LoVo (cell line): ENCODE results near the gene ANK2.
"Not testable (repeated sequence)": the region's sequence is repeated elsewhere in the genome, so short reads cannot be mapped to it uniquely, and the experiment has no call there.

Experiments used
- DNase-seq: peaks from one replicate; pipeline ENCODE4 v3.0.0-alpha.2; 2016; ENCODE audit warnings: low spot score

ANK2 gene

DNA sequence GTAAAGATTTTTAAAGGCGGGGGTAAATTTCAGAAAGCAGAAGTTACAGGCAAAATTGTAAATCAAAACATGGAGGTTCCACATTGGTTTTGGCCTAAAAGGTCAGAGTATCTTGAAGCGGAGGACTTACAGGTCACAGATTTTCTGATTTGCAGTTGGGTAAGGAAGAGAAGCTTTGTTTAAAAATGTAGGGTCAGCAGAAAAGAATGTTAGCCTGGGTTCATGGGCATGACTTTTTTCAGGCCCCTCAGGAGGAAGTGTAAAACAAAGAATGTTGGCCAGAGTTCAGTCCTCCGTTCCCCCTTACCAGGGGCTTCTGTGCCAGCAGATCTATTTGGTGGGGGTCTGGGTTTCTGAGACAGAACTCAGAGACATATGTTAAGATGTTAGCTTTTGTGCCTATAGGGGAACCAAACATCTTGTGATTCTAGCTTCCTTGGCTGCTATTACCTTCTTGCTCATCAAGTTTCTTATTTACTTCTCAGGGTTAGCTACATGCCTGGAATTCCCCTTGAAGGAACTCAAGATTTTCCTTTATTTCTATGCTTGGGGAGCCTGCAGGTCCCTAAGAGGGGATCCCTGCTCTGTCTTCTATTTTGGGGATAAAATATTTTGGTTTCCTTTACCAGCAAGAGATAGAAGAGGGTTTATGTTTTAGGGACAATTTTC lies 160.3 kb downstream of the ANK2 start:
- no peak for DNase-seq

DNA sequence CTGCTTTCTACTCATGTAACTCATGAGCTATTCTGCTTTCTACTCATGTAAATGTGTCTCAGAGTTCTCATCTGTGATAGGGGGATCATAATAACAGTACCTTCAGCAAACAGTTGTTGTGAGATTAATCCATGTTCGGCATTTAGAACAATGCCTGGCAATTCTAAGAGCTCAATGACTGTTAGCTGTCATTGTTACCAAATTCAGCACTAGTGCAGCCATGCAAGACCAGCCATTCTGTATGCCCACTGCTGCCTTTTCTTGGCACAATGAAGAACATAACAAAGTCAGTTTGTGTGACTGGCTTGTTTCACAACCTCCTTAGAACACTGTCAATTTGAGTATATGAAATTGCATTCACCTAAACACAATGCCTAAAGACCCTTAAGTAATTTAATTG lies 163.2 kb downstream of the ANK2 start:
- DNase-seq = no peak

GRCh38 chr4:113221990-113222389 lies 172.5 kb downstream of the ANK2 start:
- no peak for DNase-seq

DNA sequence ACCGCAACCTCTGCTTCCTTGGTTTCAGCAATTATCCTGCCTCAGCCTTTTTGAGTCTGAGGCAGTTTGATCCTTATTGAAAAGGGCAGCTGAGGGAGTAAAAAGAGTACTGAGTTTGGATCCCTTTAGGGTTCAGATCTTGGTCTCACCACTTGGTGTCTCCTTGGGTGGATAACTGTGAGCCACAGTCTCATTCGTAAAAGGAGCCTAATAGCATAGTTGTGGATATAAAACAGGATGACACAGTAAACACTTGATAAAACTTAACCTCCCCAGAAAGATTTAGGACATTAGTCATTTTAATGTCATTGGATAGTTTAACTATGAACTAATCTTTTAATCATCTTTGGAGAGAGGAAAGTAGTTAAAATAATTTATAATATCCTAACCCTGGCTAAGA lies 173.0 kb downstream of the ANK2 start:
- no peak for DNase-seq

GRCh38 chr4:113223001-113223400 lies 173.5 kb downstream of the ANK2 start:
- no peak for DNase-seq

DNA sequence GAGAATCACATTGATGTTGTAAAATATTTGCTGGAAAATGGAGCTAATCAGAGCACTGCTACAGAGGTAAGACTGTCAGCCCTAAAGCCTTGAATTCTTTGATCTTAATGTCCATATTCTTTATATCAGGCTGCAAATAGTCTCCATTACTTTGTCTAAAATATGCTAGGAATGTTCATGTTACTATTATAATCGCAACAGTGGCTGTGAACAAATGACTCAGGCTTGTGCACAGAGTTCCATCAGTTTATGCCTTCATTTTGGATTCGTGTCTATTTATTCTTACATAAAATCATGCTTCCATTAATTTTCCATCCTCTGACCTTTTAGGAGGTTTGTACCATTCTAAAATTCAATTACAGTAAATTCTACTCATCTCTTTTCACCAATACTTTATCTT lies 182.7 kb downstream of the ANK2 start:
- no peak for DNase-seq

DNA sequence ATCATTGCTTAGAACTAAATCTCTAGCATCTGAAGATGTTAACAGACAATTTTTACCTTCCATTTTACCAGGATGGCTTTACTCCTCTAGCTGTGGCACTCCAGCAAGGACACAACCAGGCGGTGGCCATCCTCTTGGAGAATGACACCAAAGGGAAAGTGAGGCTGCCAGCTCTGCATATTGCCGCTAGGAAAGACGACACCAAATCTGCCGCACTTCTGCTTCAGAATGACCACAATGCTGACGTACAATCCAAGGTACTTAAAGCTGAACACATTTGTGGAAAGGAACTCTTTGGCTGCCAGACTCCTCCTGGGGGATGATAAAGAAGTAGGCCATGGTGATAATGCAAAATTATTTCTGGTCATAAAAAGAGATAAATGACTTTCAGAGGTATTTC lies 187.5 kb downstream of the ANK2 start:
- no peak for DNase-seq

DNA sequence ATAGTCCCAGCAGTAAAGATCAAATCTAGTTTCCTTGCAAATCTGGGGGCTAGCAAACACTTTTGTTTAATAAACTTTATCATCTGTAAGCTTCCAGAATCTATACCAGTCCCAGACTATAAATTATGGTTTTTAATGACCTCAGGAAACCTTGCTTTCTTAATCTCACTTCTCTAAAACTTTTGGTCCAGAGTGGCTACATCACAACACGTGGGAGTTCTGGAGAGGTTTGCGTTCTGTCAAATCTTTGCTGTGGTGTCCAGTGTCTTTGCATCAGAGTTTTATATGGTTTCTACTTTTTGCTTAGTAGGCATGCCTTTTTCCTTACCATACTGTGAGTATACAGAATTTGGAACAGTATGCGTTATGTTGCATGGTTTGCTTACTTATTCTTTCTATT lies 193.9 kb downstream of the ANK2 start:
- no peak for DNase-seq

- not testable (repeated sequence) for DNase-seq
Observed at GRCh38 chr4:113244747-113245146, 195.3 kb downstream of the ANK2 start.

DNA sequence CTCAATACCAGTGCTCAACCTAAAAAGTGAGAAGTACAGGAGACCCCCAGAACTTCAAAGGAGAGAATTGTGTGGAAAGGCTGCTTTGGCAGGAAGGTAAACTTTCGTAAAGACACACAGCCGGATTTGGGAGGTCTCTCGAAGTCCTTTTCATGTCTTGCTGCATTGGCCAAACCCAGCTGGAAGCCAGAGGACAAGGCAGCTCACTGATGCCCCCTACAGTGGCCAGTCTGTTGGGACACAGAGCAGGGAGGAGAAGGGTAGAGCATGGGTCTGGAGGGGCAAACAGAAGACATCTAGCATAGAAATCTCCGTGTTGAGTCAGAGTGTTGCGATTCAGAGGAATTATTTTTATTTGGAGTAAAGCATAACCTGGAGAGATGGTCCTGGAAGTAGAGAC lies 198.9 kb downstream of the ANK2 start:
- DNase-seq = no peak

DNA sequence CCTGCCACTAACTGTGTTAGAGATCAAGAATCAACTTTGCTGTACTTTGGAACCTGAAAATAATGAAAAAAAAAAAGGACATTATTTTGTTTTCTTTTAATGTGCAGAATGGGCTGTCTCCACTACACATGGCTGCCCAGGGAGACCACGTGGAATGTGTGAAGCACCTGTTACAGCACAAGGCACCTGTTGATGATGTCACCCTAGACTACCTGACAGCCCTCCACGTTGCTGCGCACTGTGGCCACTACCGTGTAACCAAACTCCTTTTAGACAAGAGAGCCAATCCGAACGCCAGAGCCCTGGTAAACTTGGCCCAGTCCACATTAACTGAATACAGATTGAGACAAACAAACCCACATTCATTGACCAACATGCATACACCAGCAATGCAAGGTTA lies 206.2 kb downstream of the ANK2 start:
- no peak for DNase-seq

DNA sequence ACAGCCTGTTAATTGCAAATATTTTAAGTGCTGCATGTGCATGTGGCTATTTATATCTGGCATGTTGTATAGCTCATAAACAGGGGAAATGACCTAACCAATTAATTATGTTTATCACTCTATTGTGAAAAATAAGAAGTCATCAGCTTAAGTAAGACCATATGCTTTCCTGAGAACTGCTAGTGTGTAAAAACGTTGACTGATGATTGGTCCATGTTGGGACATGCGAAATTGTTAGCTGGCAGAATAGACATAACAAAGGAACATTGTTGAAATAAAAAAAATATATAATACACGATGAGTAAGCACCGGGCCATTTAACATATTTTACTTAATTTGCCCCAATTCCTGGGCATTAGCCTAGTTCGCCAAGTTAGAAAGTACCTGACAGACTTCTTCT lies 207.5 kb downstream of the ANK2 start:
- DNase-seq = no peak

DNA sequence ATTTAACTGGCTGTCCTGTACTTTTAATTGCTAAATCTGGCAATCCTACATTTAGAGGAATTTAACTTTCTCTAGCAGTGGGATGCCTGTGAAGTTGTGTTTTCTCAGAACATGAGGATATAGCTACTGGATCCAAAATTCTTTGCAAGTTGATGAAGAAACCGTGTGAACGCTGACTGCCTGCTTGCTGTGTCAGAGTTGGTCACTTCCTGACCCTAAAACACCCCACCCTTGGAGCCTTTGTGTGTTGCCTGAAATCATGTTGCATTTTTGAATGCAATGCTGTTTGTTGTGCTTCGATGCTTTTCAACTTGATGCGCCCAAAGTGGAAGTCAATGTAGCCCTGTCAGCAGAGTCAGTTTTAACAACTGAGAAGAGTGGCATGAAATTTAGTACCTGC lies 211.2 kb downstream of the ANK2 start:
- no peak for DNase-seq

GRCh38 chr4:113263274-113263673 lies 213.8 kb downstream of the ANK2 start:
- DNase-seq = no peak

DNA sequence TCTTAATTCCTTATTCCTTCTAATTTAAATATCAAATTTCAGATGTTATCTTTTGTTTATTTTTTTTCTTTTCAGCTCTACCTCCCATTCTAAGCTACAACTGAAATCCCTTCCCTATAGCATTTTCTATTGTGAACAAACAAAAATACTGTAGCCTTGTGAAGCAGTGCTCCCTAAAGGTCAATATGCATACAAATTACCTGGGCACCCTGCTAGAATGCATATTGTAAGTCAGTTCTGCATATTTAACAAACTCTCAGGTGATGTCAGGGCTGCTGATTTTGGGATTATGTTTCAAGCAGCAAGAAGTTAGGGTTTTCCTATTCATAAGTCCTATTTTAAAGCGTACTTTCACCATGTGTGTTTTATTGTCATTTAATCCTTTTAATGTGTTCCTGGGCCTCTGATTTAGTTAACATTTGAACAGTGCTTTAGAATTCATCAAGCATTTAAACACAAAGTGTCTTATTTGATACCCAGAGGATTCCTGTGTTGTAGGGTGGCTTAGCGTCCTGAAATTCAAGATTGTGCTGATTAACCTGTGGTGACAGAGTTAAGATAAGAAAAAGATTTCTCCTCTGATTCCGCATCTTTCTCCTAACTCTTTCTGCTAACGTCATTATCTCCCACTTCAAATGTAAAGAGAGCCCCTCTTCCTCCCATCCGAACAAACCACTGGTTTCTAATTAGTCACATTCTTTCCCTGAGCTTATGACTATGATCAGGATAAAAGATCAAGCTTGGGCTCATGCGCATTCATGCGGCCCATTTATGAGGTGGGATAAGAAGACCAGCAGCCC lies 221.3 kb downstream of the ANK2 start:
- no peak for DNase-seq

DNA sequence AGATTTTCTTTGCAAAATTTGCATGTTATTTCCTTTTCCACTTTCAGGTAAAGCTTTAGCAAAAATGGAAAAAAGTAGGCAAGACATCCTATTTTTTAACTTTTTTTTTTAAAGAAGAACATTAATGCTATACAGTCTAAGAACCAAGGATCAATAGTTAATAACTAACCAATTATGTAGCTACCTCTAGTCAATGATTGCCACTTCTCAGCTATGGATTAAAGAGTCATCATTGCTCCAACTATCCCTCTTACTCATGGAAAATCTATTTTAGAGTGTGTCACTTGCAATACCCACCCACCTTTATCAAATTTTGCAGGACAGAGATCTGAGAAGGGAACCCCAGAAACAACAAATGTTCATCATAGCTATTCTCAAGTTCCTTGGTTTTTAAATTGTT lies 223.1 kb downstream of the ANK2 start:
- DNase-seq = no peak

- DNase-seq = no peak
Observed at GRCh38 chr4:113273721-113274220, 224.3 kb downstream of the ANK2 start.

DNA sequence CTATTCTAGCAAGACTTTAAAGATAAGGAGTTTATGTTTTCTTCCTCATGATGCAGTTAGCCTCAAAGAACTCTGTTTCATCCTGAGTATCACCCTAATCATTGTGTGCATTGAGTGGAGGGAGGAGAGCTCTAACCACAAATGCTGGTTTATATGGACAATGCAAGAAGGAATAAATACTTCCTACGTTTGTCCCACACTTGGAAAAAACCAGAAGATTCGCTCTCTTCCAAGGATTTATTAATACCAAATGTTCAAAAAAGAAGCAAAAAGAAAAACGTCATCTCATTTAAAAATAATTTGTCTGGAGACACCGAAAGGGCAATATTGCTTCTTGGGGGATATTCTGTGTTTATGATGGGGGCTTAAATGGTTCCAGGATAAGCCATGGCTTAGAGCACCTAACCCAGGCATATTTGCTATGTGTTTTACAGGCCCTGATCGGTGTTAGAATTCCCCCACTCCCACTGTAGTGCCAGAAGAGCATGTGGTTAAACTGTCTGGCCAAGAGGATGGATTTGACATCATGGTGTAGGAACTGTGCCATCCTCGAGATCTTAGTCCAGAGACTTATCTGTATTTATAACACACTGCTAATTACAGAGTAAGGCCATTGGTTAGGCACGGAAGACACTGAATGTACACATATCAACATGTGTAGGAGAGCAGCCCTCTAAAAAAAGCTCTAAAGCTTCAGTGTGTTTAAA lies 227.2 kb downstream of the ANK2 start:
- DNase-seq = no peak

- peak; percentile 57 for DNase-seq
Observed at GRCh38 chr4:113278324-113278934, 229.0 kb downstream of the ANK2 start.

GRCh38 chr4:113285501-113285900 lies 236.0 kb downstream of the ANK2 start:
- DNase-seq = no peak

- no peak for DNase-seq
Observed at GRCh38 chr4:113288257-113288656, 238.8 kb downstream of the ANK2 start.

DNA sequence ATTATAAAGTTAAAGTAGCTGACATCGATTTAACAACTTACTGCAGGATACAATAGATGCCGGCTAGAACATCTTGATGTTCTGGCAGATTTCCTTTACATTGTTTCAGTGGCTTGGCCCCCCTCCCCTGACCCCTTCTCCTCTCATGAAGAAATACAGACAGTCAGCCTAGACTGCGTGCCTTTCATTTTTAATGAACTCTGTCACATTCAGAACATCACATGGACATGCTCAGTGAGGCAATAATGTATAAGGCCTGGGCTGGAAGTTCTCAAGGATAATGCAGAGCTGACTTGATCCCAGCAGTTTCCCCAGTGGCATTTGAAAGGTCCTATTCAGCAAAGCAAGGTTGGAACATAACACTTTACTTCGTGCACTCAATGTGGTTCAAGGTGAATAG lies 239.2 kb downstream of the ANK2 start:
- DNase-seq = no peak

DNA sequence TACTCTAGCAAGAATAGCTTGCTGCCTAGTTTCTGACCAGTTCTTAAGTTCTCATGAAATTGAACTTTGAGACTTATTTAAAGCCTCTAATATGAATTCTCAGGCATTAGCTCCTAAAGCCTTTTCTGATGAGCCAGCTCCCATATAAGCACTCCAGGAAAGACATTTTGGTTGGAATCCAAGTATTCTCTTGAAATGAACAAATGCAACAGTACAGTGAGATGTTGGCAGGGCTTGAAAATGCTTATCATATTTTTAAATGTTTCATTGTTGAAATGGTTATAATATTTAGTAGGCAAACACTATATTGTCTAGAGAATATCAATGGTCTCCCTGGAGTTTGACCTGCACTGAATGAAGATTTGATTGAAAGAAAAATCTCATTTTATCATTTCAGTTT lies 240.3 kb downstream of the ANK2 start:
- no peak for DNase-seq
